T follicular helper cell (primary cell): ENCODE measurements around the gene BEND7.

Experiments used
- DNase-seq: peaks from one replicate; pipeline ENCODE4 v3.0.0-alpha.2; 2020; ENCODE audit warnings: low read depth

BEND7 gene

GRCh38 chr10:13521026-13521425 is 7.8 kb downstream of the BEND7 start:
- no peak for DNase-seq

GRCh38 chr10:13520194-13520593 is 8.6 kb downstream of the BEND7 start:
- DNase-seq, result no peak

DNA sequence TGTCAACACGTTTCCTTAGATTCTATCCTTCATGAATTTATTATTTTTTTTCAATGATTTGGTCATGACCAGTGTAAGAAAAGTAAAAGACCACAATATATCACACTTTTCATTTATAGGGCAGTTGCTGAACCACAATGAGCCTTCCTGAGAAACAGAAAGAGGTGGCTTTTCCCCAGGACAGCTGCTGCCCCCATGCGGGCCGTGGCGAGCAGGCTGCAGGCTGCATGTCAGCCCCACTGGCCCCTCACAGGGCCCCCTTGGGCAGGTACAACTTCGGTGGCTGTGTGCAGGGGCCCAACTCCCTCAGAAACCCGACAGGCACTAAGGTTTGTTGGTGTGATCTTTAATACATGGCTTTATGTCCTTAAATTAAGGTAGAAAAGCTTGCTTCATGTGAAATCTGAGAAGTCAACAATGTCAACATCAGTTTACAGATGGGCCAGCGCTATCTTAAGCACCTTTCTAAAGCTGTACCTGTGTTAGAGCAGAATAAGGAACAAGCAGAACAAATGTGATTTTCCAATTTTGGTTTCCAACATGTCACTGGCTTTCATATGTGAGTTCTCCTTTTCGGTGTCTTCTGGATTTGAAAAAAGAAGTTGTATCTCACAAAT is 10.6 kb downstream of the BEND7 start:
- no peak for DNase-seq

- no peak for DNase-seq
Measured at GRCh38 chr10:13517675-13518074, 11.1 kb downstream of the BEND7 start.

- DNase-seq, result no peak
Measured at GRCh38 chr10:13516176-13516575, 12.6 kb downstream of the BEND7 start.

DNA sequence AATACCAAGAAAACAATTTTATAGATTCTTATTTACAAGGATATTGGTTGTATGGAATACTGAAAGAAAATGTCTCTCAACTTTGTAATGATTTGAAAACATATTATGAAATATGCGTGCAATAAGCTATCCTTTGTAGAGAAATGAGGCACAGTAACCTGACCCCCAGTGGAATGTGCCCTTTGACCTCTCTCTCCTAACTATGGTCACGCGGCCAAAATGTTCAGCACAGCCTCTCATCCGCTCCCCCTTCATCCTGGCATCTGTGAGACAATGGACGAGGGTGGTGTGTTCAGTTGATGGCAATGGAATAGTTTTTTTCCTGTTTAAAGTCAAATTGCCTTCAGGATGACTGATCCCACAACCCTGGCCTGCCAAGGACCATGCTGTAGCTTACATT is 13.3 kb downstream of the BEND7 start:
- DNase-seq, result no peak

DNA sequence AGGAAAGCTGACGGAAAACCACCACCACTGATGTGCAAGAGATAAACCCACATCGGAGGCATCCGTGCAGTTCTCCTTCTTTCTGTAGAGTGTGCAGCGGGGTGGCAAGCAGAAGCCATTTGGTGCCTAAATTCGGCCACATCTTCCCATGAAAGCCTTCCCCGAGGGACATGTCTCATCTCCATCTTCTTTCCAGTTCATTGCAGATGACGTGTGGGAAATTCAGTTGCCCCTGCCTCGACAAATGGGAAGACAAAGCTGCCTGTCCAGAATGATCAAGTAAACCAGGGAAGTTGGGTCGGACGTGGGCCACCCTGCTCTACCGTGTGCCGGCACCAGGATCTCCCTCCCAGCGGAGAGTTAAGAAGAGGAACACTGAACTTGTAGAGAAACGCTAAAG is 14.5 kb downstream of the BEND7 start:
- no peak for DNase-seq

DNA sequence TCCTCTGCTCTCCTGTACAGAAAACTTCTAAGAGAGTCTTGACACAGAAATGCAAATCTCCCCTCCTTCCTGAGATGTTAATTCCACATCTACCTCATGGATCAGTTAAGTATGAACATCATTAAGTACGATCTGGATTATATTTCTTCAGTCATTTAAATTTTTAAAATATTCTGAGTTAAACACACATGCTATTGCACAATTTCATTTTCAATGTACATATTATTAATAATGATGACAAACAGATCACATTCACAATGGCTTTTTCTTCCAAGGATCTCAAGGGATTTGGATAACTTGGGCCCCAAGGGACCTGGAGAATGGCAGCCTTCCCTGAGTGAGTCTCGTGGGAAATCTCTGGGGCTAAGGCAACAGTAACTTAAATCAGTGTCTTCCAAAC is 16.2 kb downstream of the BEND7 start:
- no peak for DNase-seq

GRCh38 chr10:13511409-13511808 is 17.4 kb downstream of the BEND7 start:
- DNase-seq, result no peak

GRCh38 chr10:13505052-13505680 is 23.6 kb downstream of the BEND7 start:
- DNase-seq, result no peak

DNA sequence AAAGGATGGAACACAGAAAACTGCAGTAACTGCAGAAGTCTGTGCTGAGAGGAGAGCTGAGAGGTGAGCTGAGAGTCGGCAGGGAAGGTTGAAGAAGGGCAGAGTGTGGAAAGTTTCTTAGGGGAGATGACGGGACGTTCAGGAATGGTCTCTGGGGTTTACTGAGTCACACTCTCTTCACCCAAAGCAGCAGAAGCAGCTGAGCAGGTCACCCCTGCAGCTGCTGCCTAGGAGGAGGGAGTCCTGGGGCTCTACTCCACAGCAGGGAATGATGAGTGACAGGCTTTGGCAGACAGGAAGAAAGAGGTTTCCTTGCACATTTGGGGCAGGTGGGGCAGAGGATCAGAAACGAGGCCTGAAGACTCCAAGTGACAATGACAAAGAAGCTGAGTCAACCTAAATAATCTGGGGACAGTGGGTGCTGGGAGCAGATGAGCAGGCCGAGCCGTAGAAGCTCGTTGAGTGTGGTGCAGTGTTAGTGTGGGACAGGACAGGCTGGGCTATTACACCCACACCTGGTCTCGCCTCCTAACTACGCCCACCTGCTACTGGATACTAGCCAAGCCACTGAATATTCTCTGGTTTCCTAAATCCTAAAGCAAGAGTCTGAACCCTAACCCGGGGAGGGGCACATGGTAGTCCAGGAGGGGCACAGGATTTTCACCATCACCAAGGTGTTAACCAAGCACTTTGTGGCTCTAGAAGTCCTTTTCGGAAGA is 24.9 kb downstream of the BEND7 start:
- no peak for DNase-seq

DNA sequence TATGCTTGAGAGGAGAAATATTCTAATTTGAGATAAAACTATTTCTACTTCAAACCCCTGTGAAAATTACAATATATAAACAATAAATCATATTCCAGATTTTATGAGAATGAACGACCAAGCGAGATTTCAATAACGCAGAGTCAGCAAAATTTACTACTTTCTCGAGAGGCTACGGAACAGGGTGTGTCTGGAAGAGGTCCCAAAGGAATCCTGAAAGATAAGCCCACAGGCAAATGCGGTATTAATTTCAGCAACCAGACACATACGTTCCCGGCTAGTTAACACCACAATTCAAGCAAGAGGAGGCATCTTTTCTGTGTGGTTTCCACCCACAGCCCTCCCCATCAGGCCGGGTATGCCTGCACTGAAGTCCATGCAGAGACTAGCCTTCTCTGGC is 26.4 kb downstream of the BEND7 start:
- DNase-seq, result no peak

DNA sequence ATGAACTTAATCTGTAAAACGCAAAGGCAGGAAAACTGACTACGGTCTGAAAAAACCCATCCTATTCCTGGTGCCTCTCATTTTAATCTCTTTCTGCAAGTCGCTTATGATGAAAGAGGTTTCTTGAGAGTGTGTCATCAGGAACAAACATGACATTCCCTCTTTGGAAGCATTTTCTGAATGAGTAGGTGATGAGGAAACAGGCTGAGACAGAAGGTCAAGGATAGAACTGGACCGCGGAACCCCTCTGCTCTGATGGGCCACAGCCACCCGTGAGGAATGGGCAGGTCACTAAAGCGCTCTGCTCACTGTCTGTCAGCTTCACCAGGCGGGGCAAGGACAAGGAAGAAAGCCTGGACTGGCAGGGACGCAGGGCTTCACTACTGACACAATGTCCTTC is 28.6 kb downstream of the BEND7 start:
- DNase-seq, result no peak

GRCh38 chr10:13499150-13499549 is 29.7 kb downstream of the BEND7 start:
- no peak for DNase-seq

DNA sequence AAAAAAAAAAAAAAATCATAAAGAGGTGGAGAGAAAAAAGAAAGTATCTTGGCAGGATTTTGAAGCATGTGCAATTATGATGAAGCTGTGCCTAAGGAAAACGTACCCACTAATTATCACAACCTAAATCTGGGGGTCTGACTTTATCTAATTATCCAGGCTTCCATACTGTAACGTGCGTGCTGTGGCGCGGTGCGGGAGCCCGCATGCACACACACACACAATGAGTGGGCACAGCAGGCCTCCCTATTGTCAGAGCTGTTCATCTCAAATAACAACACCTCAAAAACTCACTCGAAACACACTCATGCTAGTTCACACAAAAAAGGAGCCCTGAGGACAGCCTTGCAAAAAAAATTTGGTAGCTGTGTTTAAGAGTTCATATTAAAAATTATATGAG is 31.9 kb downstream of the BEND7 start:
- no peak for DNase-seq

DNA sequence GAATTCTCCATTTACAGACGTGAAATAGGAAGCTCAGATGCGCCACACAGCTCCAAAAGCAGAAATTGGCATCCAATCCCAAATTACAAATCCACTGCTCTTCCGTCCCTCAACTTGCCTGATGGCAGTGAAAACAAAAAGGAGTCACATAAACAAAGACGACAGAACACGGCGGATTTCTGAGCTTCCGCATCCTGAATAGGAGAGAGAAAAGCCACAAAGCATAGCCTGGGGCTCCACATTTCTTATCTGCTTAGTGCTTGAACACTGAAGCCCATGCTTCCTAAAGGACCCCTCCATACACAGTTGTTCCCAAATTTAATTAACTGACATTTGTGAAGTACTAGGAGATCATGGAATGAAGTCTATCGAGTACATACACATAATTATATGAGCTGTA is 32.6 kb downstream of the BEND7 start:
- DNase-seq, result no peak

GRCh38 chr10:13492493-13493180 is 36.2 kb downstream of the BEND7 start:
- DNase-seq, result no peak

- no peak for DNase-seq
Measured at GRCh38 chr10:13491747-13492360, 37.0 kb downstream of the BEND7 start.

- no peak for DNase-seq
Measured at GRCh38 chr10:13490503-13490902, 38.3 kb downstream of the BEND7 start.

- no peak for DNase-seq
Measured at GRCh38 chr10:13489035-13489599, 39.7 kb downstream of the BEND7 start.

GRCh38 chr10:13485623-13486022 is 43.2 kb downstream of the BEND7 start:
- no peak for DNase-seq

GRCh38 chr10:13483951-13484350 is 44.9 kb downstream of the BEND7 start:
- DNase-seq, result no peak
